Progenitor cell of endocrine pancreas (in vitro differentiated cells): Measurements from ENCODE around the gene TMSB15C. TPM values are rescaled to one million over a fixed set of nuclear protein-coding genes. Genes with fewer than 3 reads are reported as not detected.
"Not testable (repeated sequence)": the region's sequence is repeated elsewhere in the genome, so short reads cannot be mapped to it uniquely, and the experiment has no call there.

Experiments
- DNase-seq: peaks from one replicate; pipeline ENCODE4 v3.0.0; 2021; ENCODE audit warnings: low spot score; ENCODE audit not compliant: unreplicated experiment
- H3K27ac Mint-ChIP-seq: 2 replicates; pipeline ENCODE4 v1.8.0; 2021; ENCODE audit warnings: mild to moderate bottlenecking, moderate library complexity, mixed read lengths
- H3K27me3 Mint-ChIP-seq: 2 replicates; pipeline ENCODE4 v1.8.0; 2021; ENCODE audit warnings: mixed read lengths
- H3K36me3 Mint-ChIP-seq: 2 replicates; pipeline ENCODE4 v1.8.0; 2022; ENCODE audit warnings: mixed read lengths; ENCODE audit not compliant: insufficient read depth
- H3K4me1 Mint-ChIP-seq: 2 replicates; pipeline ENCODE4 v1.8.0; 2021; ENCODE audit warnings: low read depth, mixed read lengths
- H3K4me3 Mint-ChIP-seq: 2 replicates; pipeline ENCODE4 v1.8.0; 2021; ENCODE audit warnings: low read depth, mild to moderate bottlenecking, moderate library complexity, mixed read lengths
- H3K9me3 Mint-ChIP-seq: 2 replicates; pipeline ENCODE4 v1.8.0; 2021; ENCODE audit warnings: low read depth, mixed read lengths
- total RNA-seq: library from RNA; stranded (reverse); gene quantifications from 2 replicates; pipeline ENCODE4 v1.2.1, GENCODE V29; 2021
- TF ChIP-seq, protein P1 (sequence below): fragments of 200-600 bp; sonication (generic); IDR thresholded peaks from one replicate; pipeline ENCODE4 v1.5.0; 2021; ENCODE audit warnings: antibody characterized with exemption, mild to moderate bottlenecking; ENCODE audit not compliant: unreplicated experiment

TMSB15C gene
- total RNA-seq, 1 donor from 2014 or later, result 17.3 TPM

DNA sequence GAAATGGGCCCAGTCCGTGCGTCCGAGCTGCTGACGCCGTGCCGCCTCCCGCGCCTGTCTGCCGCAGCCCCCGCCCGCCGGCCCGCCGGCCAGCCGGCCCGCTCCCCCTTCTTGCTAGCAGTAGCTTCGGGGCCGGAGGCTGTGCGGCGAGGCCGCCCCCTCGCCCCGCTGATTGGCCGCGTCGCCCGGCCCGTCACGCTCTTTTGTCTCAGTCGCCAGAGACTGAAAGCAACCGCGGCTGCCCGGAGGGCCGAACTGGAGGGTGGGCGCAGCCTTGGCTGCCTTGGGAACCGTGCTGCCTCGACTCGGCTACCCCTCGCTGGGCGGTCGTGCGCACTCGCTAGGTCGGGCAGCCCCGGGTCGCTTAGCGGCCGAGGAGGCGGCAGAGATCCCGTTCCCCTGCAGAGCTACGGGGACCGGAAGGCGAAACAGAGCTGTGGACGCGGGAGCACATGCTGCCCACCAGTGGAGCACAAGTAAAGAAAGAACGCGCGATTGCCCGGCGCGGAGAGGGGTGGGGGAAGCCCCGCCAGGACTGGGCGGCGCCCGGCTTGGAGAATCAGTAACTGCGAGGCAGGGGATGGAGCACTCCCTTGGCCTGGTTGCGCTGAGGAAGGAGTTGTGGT is 36.4 kb upstream of the TMSB15C start, which contains the start of gene ZCCHC18:
Gene ZCCHC18 (plus strand): TSS at position 198 of the 626 bp plus-strand sequence. CDS start 1,589 bp downstream, outside the sequence.
- Mint-ChIP-seq H3K27ac (peak within 1 kb of the TSS; percentile 97), H3K27me3 (no peaks in the 10 kb centered on the region), H3K36me3 (no peaks in the 10 kb centered on the region), H3K4me3 (peak within 1 kb of the TSS; percentile 89), H3K4me1 (peaks cover 1% of the 10 kb centered on the region), H3K9me3 (peaks cover 4% of the 10 kb centered on the region)
- peak; percentile 54 for DNase-seq
- TF ChIP-seq, protein P1, sequence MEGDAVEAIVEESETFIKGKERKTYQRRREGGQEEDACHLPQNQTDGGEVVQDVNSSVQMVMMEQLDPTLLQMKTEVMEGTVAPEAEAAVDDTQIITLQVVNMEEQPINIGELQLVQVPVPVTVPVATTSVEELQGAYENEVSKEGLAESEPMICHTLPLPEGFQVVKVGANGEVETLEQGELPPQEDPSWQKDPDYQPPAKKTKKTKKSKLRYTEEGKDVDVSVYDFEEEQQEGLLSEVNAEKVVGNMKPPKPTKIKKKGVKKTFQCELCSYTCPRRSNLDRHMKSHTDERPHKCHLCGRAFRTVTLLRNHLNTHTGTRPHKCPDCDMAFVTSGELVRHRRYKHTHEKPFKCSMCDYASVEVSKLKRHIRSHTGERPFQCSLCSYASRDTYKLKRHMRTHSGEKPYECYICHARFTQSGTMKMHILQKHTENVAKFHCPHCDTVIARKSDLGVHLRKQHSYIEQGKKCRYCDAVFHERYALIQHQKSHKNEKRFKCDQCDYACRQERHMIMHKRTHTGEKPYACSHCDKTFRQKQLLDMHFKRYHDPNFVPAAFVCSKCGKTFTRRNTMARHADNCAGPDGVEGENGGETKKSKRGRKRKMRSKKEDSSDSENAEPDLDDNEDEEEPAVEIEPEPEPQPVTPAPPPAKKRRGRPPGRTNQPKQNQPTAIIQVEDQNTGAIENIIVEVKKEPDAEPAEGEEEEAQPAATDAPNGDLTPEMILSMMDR, result no peak

DNA sequence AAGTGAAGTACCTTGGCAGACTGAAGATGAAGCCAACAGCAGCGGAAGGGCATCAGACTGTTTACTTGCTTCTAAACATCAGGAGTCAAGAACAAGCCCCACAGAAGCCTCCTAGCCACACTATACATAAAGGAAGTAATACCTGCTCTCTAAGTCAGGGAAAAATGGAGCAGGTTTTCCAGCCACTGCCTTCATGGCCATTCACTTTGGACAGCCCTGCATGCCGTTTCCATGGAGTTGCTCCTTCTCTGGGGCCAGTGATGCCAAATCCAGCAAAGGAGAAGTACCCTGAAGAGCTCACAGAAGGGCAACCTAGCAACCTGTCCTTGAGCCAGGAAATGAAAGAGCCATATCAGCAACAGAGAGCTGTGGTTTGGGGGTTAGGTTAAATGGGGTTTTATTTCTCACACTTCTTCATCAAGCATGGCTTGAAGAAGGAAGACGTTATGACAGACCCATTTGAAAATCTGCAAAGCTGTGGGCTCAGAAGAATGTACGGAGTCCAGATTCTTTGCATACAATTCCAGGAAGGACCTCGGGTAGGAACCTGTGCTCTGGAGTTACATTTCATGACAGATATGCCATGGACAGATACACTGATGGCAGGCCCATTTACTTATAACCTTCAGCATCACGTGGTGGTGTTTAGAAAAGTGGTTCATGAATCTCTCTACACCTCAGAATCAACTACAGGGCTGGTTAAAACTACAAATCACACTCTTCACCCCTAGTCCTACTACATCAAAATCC is 34.6 kb upstream of the TMSB15C start:
- H3K27me3 Mint-ChIP-seq, H3K4me1 Mint-ChIP-seq, H3K27ac Mint-ChIP-seq, H3K36me3 Mint-ChIP-seq, H3K4me3 Mint-ChIP-seq, DNase-seq, H3K9me3 Mint-ChIP-seq: not testable (repeated sequence)

DNA sequence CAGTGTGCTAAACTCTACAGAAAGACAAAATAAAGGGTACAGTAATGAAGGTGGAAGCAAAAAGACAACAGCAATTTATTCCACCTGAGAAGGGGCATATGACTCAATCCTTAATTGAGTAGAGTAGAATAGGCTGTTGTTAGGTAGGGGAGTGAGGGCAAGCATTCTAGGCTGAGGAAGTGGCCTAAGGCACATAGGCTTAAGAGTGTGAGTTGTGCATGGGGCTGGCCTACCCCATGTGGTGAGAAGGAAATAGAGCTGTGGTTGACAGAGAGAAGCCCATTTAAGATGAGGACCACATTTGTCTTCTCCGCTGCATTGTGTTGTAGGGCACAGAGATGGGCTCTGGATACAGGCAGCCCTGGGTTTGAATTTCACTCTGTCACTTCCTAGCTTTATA is 32.9 kb upstream of the TMSB15C start:
- H3K27me3 Mint-ChIP-seq, result no peaks in the 10 kb centered on the region
- H3K9me3 Mint-ChIP-seq, result peaks cover 12% of the 10 kb centered on the region
- TF ChIP-seq, protein P1, result no peak
- no peak overlapping the region for H3K4me3 Mint-ChIP-seq
- no peaks in the 10 kb centered on the region for H3K36me3 Mint-ChIP-seq
- no peak for DNase-seq
- peaks cover 1% of the 10 kb centered on the region for H3K4me1 Mint-ChIP-seq
- H3K27ac Mint-ChIP-seq, result no peak overlapping the region

DNA sequence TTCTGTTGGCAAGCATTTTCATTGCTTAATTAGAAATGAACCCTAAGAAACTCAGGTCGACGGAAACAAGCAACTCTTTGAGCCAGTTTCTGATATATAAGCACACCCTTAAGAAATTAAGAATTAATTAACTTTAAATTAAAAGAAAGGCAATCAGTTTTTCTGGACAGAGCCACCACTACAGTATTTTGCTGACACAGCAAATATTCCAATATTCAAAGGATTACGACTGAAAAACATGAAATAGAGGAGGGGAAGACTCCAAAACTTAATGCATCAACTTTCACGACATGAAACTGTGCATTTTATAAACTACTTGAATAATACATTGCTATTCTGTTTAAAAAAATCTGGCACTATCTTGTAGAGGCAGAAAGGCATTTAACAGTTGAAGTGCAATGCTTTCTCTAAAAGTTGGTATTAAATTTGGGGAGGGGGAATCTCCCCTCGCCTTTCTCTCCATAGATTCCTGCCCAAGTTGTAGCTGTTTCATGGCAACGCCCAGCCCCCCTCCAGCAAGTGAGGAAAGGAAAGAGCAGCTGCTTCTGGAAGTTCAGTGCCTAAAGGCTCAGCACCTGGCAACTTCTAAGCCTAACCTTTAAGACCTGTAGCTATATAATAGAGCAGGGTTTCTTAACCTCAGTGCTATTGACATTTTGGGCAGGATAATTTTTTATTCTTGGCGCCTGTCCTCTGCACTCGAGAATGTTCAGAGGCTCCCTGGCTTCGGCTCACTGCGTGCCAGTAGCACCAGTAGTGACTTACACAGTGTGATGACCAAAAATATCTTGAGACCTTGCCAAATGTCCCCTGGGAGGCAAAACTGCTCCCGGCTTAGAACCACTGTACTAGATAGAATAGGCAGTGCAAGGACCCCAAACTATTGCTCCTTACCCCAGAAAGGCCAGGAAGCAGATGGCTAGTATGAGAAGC is 29.6 kb upstream of the TMSB15C start:
- Mint-ChIP-seq H3K36me3 (peaks cover 4% of the 10 kb centered on the region), H3K4me3 (no peak overlapping the region), H3K4me1 (peaks cover 1% of the 10 kb centered on the region), H3K27me3 (no peaks in the 10 kb centered on the region), H3K9me3 (peaks cover 16% of the 10 kb centered on the region), H3K27ac (no peak overlapping the region)
- TF ChIP-seq, protein P1, result no peak
- DNase-seq, result no peak

DNA sequence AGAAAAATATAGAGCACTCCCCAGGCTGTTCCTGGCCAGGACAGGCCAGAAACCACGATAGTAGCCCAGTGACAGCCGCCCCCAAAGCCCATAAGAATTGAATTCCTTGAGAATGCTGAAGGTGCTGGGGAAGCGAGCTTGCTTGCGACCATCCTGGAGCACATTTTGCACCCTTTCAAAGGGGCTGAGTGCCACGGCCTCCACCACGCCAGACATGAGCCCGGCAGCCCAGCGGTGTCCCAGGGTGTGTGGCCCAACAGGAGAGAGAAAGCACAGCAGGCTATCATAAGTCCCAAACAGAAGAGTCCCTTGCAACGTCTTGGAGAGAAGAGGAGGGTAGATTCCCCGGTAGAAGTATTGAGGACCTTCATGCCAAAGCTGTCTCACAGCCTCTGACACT is 28.6 kb upstream of the TMSB15C start:
- peaks cover 1% of the 10 kb centered on the region for H3K4me1 Mint-ChIP-seq
- no peak overlapping the region for H3K27ac Mint-ChIP-seq
- H3K9me3 Mint-ChIP-seq, result peaks cover 17% of the 10 kb centered on the region
- TF ChIP-seq, protein P1, result no peak
- H3K27me3 Mint-ChIP-seq, result no peaks in the 10 kb centered on the region
- H3K36me3 Mint-ChIP-seq, result peaks cover 4% of the 10 kb centered on the region
- no peak for DNase-seq
- no peak overlapping the region for H3K4me3 Mint-ChIP-seq
